ENCODE results near the gene TRIM14.

TRIM14 gene

DNA sequence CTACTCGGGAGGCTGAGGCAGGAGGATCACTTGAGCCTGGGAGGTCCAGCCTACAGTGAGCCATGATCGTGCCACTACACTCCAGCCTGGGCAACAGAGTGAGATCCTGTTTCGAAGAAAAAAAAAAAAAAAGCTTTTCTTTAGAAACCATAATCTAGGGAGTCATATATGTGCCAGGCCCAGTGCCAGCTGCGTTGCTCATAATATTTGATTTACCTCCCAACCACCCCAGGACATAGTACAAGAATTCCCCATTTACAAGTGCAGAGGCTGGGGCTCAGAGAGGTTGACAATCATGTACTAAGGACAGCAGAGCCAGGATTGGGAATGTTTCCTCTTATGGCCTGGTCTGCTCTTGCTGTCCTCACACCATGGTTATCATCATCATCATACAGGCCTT lies 25.1 kb upstream of the TRIM14 start:
- no peak for TF ChIP-seq CTCF (IDR thresholded peaks at IDR 0.05; ENCODE audit: low read depth, low read length)
- no peak for DNase-seq (ENCODE audit: low read depth, low spot score)
- in situ Hi-C loops (cut with HindIII; ENCODE audit: low sequenced_read_pairs): no loop called here
- H3K4me3 ChIP-seq (ENCODE audit: low read depth, low read length): no peak overlapping the region

- TF ChIP-seq CTCF (IDR thresholded peaks at IDR 0.05; ENCODE audit: low read depth, low read length): no peak
- in situ Hi-C loops (cut with HindIII; ENCODE audit: low sequenced_read_pairs): no loop called here
- no peak for DNase-seq (ENCODE audit: low read depth, low spot score)
- no peak overlapping the region for H3K4me3 ChIP-seq (ENCODE audit: low read depth, low read length)
Observed at GRCh38 chr9:98142925-98143481, 24.0 kb upstream of the TRIM14 start.

- no peak overlapping the region for H3K4me3 ChIP-seq (ENCODE audit: low read depth, low read length)
- in situ Hi-C loops (cut with HindIII; ENCODE audit: low sequenced_read_pairs): no loop called here
- TF ChIP-seq CTCF (IDR thresholded peaks at IDR 0.05; ENCODE audit: low read depth, low read length): no peak
- no peak for DNase-seq (ENCODE audit: low read depth, low spot score)
Observed at GRCh38 chr9:98142182-98142907, 23.3 kb upstream of the TRIM14 start.

DNA sequence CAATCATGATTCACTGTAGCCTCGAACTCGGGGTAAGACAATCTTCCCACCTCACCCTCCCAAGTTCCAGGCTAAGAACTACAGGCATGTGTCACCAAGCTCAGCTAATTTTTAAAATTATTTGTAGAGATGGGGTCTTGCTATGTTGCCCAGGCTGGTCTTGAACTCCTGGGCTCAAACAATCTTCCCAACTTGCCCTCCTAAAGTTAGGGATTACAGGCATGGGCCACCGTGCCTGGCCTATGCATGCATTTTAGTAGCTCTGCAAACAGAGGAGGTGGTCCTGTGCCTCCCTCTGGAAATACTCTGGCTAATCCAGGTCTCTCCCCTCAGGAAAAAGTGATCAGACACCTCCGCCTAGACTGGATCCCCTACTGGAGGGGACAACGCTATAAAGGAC lies 21.5 kb upstream of the TRIM14 start:
- DNase-seq (ENCODE audit: low read depth, low spot score): no peak
- TF ChIP-seq CTCF (IDR thresholded peaks at IDR 0.05; ENCODE audit: low read depth, low read length): no peak
- in situ Hi-C loops (cut with HindIII; ENCODE audit: low sequenced_read_pairs): no loop called here
- H3K4me3 ChIP-seq (ENCODE audit: low read depth, low read length): no peak overlapping the region

DNA sequence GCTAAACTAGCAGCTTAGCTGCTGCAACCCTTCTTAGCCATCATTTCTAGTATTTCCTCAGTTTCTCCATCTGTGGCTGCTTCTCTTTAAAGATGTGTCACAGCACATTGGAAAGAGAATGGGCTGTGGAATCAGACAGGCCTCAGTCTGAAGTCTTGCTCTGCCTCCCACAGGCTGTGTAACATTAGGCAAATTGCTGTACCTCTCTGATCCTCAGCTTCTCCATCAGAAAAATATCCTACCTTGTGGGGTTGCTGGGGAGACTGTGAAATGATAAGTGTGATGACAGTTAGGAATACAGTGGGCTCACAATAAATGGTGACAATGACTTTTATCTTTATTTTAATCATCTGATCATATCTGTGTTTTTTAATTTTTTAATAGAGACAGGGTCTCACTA lies 17.5 kb upstream of the TRIM14 start:
- DNase-seq (ENCODE audit: low read depth, low spot score): no peak
- H3K4me3 ChIP-seq (ENCODE audit: low read depth, low read length): no peak overlapping the region
- in situ Hi-C loops (cut with HindIII; ENCODE audit: low sequenced_read_pairs): no loop called here
- no peak for TF ChIP-seq CTCF (IDR thresholded peaks at IDR 0.05; ENCODE audit: low read depth, low read length)

- H3K4me3 ChIP-seq (ENCODE audit: low read depth, low read length): no peak overlapping the region
- TF ChIP-seq CTCF (IDR thresholded peaks at IDR 0.05; ENCODE audit: low read depth, low read length): no peak
- in situ Hi-C loops (cut with HindIII; ENCODE audit: low sequenced_read_pairs): no loop called here
- no peak for DNase-seq (ENCODE audit: low read depth, low spot score)
Observed at GRCh38 chr9:98135938-98136337, 16.9 kb upstream of the TRIM14 start.

Data from astrocyte of the spinal cord (primary cell).